Suppressor macrophage treated with lipopolysaccharide for 4 hours (primary cell): Measurements from ENCODE around the gene SYNJ1.
"Not testable (repeated sequence)": the region's sequence is repeated elsewhere in the genome, so short reads cannot be mapped to it uniquely, and the experiment has no call there.

Experiments
- DNase-seq: peaks from one replicate; pipeline ENCODE4 v3.0.0-alpha.2; 2020

SYNJ1 gene

DNA sequence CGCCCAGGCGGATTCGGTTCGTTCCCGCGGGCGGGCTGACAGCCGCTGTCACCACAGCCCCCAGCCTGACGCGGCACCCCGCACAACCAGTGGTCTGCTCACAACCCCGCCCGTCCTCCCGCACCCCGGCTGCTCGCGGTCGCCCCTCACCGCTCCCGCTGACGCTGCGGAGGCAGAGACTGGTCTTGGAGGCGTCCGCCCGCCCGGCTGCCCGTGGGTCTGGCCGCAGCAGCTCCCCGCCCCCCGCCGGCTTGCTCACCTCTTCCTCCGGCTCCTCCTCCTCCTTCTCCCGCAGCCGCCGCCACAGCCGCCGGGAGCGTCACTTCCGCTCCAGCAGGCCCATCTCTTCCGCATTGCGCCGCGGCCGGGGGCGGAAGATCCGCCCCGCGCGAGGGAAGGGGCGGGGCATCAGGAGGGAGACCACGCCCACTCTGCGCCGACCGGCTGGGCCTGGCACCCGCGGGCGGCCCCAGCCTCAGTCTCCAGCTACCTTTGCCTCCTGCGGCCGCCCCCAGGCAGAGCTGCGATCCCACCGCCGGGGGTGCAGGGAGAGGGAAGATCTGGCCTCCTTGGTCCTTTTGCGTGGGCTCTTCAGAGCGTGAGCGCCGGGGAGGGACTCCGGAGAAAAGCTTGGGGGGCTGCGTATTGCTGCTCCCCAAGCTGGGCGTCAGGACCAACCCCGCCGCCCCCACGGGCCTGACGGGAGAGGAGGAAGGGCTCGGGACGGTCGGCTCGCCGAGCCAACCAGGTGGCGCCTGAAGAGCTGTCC is at the start of gene SYNJ1:
Gene SYNJ1, minus strand, starts transcription at position 327 of the 769 bp plus-strand sequence. CDS start 1,118 bp downstream, outside the sequence.
- DNase-seq, result peak; percentile 99

DNA sequence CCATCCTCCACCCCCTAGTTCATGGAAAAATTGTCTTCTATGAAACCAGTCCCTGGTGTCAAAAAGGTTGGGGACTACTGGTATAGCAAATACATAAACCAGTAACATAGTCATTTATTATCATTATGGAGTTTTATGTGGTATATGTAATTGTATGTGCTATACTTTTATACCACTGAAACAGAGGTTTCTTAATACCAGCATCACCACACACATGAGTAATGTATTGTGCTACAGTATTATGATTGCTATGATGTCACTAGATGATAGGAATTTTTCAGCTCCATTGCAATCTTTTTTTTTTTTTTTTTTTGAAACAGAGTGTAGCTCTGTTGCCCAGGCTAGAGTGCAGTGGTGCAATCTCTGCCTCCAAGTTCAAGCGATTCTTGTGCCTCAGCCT is 49.5 kb upstream of the SYNJ1 start:
- DNase-seq, result no peak

GRCh38 chr21:32776743-32777142 is 48.9 kb upstream of the SYNJ1 start:
- no peak for DNase-seq

DNA sequence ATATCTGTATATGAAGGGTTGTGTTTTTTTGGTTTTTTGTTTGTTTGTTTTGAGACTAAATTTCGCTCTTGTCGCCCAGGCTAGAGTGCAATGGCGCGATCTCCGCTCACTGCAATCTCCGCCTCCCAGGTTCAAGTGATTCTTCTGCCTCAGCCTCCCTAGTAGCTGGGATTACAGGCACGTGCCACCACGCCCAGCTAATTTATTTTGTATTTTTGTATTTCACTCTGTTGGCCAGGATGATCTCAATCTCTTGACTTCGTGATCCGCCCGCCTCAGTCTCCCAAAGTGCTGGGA is 45.2 kb upstream of the SYNJ1 start:
- not testable (repeated sequence) for DNase-seq

DNA sequence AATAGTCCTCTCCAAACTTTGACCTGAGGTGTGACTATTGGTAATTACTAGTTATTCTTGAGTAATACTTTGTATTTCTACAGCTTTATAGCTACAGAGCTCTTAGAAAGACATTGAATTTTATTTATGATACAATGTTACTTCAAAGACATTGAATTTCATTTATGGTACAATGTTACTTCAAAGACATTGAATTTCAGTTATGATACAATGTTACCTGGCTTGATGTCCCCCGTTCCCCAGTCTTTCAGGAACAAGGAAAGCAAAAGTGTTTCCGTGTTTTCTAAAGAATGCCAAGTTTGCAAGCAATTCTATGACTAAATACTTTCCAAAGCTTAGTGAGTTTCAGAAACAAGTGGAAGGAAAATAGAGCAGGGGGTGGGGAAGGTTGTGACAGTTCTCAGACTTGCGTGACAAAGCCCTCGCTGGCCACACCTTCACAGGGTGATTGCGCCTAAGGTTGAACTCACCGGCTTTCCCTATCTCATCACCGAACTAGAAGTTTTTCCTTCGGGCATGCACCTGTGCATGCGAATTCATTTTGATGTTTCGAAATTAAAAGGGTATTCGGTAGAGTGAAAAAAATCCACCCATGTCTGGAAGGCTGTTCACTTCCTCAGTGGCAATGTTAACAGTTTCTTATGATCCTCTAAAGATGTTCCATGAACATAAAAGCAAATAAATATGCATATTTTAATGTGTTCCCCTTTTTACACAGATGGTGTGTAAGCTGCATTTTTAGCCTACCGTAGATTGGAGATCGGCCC is 44.7 kb upstream of the SYNJ1 start:
- peak; percentile 62 for DNase-seq

DNA sequence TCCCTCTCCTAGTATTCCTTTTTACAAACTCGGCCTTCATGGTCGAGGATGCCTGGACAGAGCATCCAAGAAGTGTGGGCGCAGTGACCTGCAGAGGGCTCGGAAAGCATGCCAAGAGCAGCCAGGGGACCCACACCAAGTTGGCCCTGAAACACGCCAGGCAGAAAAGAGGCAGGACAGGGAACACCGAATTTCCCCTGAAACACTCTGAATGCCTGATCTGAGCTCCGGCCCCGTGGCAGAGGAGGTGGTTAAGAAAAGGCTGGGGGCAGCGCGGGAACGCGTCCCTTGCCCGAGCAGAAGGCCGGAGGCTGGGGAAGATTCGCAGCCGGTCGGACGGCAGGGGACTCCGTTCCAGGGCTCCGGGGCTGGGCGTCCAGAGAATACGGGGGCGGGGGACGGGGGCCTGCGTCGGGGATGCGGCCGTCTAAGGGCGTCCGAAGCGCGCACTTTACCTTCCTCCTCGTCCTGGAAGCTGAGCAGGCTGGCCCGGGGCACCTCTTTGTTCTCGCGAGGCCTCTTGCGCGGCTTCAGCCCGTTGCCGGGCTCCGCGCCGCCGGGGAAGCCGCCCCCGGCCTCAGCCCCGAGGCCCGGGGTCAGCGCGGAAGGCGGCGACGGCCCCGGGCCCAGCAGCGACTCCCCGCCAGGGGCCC is 43.2 kb upstream of the SYNJ1 start:
- peak; percentile 67 for DNase-seq

DNA sequence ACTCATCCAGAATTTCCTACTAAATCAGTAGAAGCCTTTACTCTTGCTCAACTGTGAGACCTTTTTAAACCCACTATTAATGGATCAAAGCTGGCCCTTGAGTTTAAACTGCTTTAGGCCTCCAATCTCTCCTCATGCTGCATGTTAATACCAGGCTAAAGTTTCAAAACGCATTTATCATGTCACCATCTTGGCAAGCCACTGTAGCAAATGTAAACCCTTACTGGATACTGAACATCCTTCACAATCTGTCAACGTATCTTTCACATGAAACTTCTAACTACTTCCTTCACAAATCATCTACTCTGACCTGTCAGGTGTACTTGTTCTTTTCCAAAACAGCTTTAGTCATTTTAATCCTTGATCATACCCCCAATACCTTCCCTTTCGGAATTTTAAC is 40.7 kb upstream of the SYNJ1 start:
- no peak for DNase-seq

- no peak for DNase-seq
These were observed 37.2 kb upstream of the SYNJ1 start for GRCh38 chr21:32765058-32765457.

GRCh38 chr21:32764186-32764585 is 36.4 kb upstream of the SYNJ1 start:
- no peak for DNase-seq

DNA sequence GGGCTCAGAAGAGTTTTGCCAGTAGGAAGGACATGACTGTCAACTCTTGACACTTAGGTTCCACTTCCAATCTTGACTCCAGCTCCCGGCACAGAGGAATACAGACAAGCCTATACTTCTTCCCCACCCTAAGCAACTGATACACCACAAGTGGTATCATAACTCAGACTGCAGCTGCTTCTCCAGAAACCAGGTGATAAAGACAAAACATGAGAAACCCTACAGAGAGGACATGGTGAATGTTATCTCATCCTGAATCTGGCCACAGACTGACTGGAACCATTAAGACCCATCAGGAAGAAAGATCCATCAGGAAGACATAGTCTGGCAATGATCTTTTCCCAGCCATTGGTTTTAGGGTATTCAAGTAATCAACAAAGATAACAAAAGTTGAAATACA is 30.0 kb upstream of the SYNJ1 start:
- DNase-seq, result no peak

GRCh38 chr21:32756096-32756495 is 28.3 kb upstream of the SYNJ1 start:
- DNase-seq, result no peak

DNA sequence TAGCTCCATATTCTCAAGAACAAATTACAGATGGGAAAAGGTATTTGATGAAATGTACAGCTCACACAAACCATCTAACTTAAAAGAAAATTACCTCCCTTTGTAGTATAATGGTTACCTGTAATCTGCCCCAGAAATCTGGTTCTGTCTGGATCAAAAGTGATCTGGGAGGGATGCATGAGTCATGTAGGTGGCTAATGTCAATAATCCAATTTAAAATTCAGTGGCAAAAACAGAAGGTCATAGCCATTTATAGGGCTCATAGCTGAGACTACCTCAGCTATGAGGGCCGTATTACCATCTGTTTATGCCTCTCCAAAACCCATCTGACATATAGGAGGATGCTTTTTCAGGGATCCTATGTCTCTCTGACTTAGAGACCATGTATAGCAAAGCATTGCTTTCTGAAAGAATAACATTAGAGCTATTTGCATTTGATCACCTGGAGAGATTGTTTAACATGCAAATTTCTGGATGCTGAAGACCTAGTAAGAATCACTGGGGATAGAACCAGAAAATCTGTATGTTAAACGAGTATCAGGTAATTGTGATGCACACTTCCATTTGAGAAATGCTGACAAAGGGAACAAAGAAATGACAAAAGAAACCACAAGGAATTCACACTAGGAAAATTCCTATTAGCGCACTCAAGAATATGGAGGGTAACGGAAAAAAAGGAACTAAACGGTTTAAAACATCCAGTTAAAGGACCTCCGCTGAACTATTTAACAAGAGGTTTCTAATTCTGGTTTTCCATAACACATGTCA is 26.2 kb upstream of the SYNJ1 start:
- DNase-seq, result no peak

GRCh38 chr21:32750405-32750804 is 22.6 kb upstream of the SYNJ1 start:
- DNase-seq, result no peak

DNA sequence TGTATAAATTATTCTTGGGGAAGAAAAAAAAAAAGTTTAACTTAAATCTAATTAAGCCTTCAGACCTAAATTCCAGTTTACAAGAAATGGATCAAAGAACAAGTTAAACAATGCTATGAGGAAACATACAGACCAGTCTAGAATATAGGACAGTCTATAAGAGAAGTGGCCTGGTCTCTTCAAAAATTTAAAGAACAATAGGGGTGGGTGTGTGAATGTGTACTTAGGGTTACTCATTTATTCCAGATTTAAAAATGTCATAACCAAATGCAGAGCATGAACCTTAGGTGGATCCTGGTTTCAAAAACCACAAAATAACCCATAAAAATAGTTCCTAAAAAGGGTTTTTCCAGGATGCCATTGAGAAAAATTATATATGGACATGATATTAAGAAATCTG is 21.8 kb upstream of the SYNJ1 start:
- no peak for DNase-seq

DNA sequence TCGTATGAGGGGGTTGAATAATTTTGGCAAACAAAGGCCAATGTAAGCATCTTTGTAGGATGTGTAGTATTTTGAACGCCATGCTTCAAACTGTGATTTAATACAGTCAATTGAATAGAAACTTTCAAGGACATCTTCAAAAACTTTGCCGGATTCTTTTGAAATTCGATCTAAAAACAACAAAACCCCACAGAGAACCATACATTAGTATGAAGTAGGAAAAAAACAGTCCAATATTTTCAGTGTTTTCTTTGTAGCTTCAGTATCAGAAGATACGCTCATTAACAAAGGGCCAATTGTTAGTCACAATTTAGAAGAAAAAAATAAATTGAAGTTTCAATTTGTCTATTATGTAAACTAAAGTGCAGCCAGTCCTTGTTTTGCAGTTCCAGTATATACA is 20.7 kb upstream of the SYNJ1 start:
- no peak for DNase-seq

- no peak for DNase-seq
These were observed 19.6 kb upstream of the SYNJ1 start for GRCh38 chr21:32747396-32747795.

DNA sequence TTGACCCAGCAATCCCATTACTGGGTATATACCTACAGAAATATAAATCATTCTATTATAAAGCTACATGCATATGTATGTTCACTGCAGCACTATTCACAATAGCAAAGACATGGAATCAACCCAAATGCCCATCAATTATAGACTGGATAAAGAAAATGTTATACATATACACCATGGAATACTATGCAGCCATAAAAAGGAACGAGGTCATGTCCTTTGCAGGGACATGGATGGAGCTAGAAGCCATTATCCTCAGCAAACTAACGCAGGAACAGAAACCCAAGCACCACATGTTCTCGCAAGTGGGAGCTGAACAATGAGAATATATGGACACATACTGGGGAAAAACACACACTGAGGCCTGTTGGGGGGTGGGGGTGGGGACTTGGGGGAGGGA is 18.9 kb upstream of the SYNJ1 start:
- not testable (repeated sequence) for DNase-seq

- no peak for DNase-seq
These were observed 14.6 kb upstream of the SYNJ1 start for GRCh38 chr21:32742396-32742795.

DNA sequence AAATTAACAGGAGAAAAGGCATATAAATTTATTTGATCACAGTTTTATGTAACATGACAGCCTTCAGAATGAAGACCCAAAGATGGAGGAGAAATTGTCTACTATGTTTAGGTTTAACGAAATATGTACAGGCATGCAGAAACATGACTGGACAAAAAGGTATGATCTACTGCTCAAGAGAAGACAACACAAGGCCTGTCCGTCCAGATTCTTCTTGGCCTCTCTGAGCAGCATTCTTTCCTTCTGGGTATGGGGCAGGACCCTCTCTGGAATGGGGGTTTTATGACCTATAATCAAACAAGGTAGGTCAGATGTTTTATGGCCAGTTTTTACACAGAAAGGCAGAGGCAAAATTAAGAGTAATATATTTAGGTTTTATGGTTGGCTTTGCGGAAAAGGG is 13.5 kb upstream of the SYNJ1 start:
- DNase-seq, result no peak

DNA sequence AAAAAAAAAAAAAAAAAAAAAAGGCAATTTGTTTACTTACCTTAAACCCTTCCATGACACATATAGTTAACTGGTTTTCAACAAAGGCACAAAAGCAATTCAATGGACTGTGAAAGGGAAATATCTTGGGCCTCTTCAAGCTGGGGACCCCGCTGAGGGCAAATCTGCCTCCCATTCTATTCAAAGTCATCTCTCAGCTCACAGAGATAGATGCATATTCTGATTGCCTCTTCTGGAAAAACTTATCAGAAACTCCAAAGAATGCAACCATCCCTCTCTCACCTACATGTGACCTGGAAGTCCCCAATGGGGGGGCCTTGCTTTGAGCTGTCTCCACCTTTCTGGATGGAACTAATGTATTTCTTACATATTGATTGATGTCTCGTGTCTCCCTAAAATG is 12.1 kb upstream of the SYNJ1 start:
- no peak for DNase-seq

DNA sequence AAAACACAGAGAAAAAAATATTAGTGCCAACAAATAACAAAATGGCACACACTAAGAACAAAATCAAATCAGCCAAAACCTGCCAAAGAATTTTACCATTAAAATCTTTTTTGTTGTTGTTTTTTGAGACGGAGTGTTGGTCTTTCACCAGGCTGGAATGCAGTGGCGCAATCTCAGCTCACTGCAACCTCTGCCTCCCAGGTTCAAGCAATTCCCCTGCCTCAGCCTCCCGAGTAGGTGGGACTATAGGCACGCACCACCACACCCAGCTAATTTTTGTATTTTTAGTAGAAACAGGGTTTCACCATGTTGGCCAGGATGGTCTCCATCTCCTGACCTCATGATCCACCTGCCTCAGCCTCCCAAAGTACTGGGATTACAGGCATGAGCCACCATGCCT is 8.3 kb upstream of the SYNJ1 start:
- not testable (repeated sequence) for DNase-seq

- DNase-seq, result no peak
These were observed 7.7 kb upstream of the SYNJ1 start for GRCh38 chr21:32735524-32735923.

GRCh38 chr21:32733990-32734613 is 6.3 kb upstream of the SYNJ1 start:
- DNase-seq, result no peak
